Measurements from ENCODE around the gene GNA14.
"Not testable (repeated sequence)": the region's sequence is repeated elsewhere in the genome, so short reads cannot be mapped to it uniquely, and the experiment has no call there.

Gene GNA14

GRCh38 chr9:77486463-77486862 is 161.7 kb downstream of the GNA14 start:
- no peak for DNase-seq

DNA sequence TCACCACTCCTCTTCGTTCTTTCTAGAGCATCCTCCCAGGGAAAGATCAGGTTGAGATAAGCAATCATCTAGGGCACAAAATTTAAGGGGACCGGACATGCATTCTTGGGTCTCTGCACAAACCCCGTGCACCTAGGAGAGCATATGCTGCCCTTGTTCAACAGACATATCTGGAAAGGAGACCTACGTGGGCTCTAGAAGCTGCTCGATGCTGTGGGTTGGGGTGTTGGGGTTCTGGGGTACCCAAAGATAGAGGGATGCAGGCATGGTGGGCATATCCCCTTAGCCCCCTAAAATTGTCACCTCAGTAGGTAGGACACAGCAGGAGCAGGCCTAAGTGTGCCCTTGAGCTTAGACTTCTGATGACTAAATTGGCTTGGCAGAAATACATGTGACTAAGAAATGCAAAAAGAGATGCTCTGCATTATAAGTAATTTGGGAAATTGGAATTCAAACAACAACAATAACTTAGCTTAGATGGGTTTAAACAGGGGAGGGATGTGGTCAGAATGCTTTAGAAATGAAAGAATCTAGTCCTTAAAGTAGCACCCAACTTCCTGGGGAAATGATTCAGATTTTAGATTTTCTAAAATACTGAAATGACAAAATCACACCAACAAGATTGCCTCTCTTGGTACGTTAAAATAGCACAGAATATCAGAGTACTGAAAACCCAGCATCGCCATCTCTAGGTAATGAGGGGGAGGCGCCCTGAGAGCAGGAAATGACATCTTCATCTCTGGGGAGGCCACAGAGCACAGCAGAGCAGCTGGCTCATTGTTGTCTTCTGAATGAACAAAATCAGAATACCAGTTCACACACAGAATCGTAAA is 172.3 kb downstream of the GNA14 start:
- DNase-seq, result peak; percentile 75

DNA sequence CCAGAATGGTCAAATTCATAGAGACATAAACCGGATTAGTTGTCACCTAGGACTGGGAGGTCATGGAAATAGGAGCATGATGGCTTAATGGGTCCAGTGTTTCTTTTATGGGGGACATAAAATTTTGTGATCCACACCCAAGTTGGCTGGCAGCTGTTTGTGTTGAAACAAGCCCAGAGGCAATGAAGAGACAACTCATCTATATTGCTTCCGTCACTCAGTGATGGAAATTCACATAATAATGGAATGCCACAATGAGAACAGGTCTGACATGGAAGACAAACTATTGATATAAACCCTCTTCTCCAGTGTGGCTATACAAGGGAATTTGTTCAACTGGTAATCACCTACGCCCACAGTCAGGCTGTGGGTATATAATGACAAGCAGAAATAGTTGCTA is 173.2 kb downstream of the GNA14 start:
- DNase-seq, result no peak

- no peak for DNase-seq
These were observed 175.5 kb downstream of the GNA14 start for GRCh38 chr9:77472646-77473045.

DNA sequence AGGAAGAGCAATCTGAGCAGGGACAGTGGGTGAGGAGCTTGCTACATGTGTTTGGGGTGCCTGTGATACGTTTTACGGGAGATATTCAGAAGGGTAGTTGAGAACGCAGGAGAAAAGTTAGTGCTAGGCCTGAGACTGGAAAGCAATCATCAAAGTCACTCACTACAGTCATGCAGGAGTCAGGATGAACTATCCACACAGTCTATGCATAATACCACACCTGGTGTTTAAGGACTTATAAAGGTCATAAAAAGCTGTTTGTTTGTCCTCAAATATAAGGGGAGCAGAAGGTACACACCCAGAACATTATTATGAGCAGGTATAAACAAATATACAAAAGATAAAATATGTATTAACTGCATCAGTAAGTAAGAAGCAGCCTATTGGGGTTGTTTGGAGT is 176.6 kb downstream of the GNA14 start:
- no peak for DNase-seq

- DNase-seq, result no peak
These were observed 178.4 kb downstream of the GNA14 start for GRCh38 chr9:77469515-77470231.

DNA sequence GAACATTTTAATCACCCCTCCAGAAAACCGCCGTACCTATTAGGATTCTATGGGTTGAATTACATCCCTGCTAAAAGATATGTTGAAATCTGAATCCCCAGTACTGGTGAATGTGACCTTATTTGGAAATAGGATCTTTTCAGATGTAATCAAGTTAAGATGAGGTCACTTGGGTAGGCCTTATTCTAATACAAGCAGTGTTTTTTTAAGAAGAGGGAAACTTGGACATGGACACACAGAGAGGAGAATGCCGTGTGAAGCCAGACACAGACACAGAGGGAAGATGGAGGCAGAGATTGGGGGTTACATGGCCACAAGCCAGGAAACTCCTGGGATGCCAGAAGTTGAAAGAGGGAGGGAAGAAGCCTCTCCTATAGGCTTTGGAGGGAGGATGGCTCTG is 183.5 kb downstream of the GNA14 start:
- no peak for DNase-seq

DNA sequence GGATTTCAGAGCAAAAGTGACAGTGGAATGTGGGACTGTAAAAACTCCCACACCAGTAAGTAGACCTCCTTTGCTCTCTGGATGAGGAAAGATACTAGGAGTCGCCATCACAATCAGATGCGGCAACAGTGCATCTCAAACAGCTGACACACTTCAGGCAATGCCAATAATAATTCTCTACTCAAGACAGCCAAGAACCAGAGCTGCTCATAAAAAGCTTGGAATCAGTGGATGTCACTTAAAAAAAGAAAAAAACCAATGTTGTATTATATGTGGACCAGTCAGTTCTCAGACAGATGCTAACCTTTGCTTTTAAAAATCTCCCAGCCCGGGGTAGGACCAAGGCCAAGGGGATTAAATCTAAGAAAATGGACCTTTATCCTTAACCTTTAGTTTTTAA is 185.0 kb downstream of the GNA14 start:
- DNase-seq, result no peak

- no peak for DNase-seq
These were observed 186.1 kb downstream of the GNA14 start for GRCh38 chr9:77462066-77462465.

GRCh38 chr9:77460938-77461337 is 187.2 kb downstream of the GNA14 start:
- no peak for DNase-seq

DNA sequence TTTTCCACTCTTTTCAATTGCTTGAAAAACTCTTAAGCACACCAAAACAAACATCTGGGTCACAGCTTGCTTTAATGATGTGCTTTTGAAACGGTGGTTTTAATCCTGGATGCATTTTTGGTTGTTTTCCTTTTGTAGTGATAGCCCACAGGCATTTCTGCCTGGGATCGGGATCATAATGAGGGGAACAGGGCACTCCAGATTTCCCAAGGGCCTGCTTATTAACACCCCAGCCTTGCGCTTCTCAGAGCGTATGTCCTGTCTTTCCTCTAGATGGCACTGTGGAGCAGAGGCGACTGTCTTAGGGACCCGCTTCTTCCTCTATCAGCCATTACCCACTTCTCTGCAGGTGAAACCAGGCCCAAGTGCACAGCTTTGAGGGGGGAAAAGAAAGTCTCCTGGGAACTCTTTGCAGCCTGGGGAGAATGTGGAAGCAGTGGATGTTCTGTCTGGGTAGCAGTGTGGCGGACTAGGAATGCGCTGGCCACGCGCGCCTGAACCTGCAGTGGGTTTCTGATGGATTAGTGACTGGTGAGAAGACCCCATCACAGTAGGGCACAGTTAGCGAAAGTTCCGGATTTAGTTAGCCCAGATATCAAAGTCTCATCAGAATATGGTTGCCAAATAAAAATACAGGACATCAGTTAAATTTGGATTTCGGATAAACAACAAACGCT is 190.1 kb downstream of the GNA14 start:
- DNase-seq, result peak; percentile 63

DNA sequence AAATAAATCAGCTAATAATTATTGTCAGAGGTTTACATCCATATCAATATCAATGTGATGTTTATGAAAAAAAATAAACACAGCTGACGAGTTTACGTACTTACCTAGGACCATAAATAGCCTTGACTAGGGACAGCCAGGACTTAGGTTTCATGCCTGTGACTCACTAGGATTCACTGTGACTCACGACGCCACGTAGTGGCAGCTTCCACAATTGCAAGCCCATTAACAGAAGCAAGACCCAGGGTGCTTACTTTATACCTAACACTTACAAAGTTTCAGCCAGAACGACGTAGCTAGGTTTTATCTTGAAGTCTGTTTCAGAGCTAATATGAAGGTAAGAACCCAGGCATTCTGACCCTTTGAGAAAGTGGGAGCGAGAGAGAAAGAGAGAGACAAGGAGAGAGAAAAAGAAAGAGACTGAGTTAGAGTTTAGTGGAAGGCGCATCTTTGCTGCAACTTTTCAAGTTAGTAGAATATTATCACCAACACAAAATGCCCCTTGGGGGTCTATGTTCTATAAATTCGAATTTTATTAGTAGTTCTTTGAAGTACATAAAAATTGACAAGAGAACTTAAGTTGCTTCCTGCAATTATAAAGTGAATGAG is 191.2 kb downstream of the GNA14 start:
- DNase-seq, result peak; percentile 84

GRCh38 chr9:77455312-77455927 is 192.7 kb downstream of the GNA14 start:
- peak; percentile 33 for DNase-seq

DNA sequence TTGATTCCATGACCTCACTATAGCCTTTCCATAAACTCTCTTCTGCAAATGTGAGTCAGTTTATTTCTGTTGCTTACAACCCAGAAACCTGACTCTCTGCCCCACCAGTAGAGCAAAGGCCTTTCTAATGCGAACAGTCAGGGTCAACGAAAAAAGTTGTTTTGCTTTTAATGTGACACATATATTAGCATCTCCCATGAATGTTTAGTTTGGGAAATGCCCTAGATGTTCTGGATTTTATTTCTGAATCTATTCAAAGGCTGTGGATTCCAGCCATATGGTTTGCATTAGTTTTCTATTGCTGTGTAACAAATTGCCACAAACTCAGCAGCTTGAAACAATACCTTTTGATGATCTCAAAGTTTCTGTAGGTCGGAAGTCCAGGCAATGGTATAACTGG is 193.5 kb downstream of the GNA14 start:
- DNase-seq, result no peak

DNA sequence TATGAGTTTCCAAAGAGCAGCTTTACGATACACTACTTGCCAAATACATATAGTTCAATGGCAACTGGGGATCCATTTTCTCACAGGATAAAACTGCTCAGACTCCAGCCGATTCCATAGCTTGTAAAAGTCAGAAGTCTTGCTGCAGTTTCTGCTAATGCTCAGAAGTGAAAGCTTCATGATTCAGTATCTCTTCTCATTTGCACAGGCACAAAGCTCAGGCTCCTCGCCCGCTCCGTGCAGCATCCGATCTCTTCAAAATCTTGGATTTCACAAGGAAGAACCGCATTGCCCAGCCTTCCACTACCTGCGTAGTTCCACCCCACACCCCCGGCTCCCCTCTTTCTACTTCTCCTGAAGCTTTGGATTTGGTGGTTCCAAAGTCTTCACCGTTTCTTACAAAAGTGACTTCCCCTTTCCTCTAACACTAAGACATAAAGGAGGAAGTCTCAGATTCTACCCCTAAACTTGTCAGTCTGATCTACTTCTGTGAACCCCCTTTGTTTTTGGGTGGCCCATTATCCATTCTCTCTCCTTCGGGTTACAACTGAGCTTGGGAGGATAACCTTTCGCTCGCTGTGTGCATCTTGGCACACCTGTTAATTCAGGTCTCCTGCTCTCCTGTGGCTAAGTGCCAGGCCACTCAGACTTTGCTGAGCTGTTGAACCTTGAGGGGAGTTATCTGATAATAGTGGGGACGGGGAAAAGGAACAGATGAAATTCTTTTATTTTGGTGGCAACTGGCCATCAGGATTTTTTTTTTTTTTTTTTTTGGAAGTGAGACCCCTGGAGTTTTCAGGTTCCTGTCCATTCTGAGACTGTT is 194.1 kb downstream of the GNA14 start:
- no peak for DNase-seq

DNA sequence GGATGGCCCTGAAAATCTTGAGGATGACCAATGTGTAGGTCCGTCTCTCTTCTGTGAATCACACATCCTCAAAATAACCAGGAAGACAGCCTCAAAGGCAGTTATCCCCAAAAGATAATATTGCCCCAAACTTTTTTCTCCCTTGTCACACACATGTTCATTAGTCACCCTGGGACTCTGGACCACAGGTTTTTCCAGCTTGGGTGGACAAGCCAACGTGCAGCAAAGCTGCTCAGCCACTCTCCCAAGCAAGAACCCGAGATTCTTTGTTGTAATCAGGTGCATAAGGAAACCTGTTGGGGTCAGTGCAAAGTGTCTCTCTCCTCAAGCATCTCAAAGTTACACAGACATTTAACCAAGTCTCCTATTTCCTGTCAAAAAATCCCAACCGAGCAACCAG is 196.6 kb downstream of the GNA14 start:
- no peak for DNase-seq

DNA sequence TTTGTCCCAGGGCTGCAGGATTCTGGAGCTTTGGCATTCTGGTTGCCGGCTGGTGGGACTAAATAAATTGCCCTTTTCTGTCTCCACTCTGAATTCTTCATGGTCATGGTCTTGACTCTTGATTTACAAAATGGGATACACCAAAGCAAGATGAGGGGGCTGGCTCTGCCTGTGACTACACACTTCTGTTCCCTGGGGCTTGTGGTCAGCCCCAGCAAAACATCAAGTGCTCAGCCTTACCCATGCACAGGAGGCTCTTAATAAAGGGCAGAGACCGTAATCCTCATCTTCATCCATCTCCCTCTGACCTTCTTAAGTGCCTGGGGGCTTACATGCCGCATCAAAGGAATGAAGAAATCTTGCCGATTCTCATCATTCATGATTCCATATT is 198.0 kb downstream of the GNA14 start:
- no peak for DNase-seq

DNA sequence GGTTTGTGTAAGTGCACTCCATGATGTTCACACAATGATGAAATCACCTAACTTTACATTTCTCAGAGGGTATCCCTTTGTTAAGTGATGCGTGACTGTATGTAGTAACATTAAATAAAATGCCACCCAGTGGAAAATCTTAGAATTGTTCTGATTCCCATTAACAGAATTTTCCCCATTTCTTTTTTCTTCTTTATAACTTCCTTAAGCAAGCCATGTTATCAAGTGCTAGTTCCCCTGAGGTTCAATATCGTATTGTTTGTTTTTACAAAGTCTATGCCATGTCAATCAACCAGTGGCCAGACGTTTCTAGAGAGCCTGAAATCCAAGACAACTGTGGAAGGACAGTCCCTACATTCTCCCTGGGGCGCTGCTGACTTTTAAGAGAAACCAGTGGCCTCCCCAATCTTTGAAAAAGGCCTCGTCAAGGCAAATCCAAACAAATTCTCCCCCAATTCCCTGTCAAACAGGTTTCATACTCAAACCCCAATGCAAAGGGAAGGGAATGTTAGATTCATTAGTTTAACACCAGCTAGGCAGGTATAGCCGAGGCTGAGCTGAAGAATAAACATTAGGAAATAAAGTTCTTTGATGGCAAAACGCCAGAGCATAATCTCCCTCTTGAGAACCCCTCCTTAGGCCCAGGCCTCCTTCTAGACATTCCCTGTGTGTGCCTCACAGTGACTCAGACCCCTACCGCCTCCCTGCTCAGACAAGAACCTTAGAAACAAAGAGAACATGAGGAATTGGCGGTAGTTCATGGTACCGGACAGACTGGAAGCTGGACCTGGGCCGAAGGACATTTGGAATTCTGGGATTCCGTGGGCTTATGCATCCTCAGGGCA is 198.7 kb downstream of the GNA14 start:
- no peak for DNase-seq

- DNase-seq, result no peak
These were observed 200.5 kb downstream of the GNA14 start for GRCh38 chr9:77447646-77448045.

DNA sequence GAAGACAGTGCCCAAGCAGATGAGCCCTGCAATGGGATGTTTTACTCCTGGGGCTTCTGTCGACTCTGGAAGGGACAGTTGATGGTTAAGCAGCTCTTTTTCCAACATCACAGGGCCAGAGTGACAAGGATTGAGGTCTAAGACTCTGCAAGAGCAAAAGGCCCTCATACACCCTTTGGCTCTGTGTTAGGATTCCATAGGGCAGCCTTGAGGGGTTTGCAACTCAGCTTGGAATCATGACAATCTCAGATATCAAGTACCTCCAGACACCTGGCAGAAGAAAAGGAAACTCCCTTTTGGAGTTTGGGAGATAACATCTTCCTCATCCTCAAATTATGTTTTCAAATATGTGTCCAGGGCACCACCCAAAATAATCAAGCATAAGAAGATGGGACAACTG is 205.7 kb downstream of the GNA14 start:
- no peak for DNase-seq

- not testable (repeated sequence) for DNase-seq
These were observed 207.0 kb downstream of the GNA14 start for GRCh38 chr9:77441124-77441523.

Data from stimulated activated CD4-positive, alpha-beta T cell treated with anti-CD3 and anti-CD28 coated beads, Interleukin-1b, Interleukin-23, amount 100 ng/mL, for 48 hours (primary cell).